Measurements from ENCODE around the gene COL28A1. TPM values are rescaled to one million over a fixed set of nuclear protein-coding genes. Genes with fewer than 3 reads are reported as not detected.

Gene COL28A1
- total and polyA plus RNA-seq, 2 experiments from 2014 or later: 0.31 to 0.70 TPM

DNA sequence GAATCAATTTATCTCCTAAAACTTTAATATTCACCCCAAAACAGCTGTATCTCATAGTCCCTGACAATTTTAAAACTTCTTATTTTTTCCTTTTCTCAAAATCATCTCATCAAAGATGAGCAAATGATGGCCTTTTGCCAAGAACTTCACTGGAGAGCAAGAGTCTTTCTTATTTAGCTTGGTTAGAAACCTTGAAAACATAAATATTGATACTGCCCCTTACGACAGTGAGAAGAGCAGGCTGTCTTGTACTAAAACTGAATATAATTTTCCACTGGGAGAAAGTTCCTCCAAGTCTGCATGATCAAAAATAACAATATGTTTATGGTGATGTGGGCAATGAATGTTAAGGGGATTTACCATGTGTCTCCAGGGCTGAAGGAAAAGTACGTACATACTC is 109.0 kb downstream of the COL28A1 start (continued):
- TF ChIP-seq ZNF462 (CRISPR knock-in tag; IDR thresholded peaks at IDR 0.05): no peak

GRCh38 chr7:7425321-7425720 is 110.4 kb downstream of the COL28A1 start:
- Mint-ChIP-seq H3K36me3 (ENCODE audit: low read depth) (no peaks in the 10 kb centered on the region), H3K27ac (no peak overlapping the region)

More at GRCh38 chr7:7425321-7425720, 110.4 kb downstream of the COL28A1 start:
- H3F3A ChIP-seq (replicated peaks; ENCODE audit: low read depth): no peaks in the 10 kb centered on the region
- H2AFZ ChIP-seq: 0 out of 2 replicates have a peak overlapping the region, but pooled peaks have one; percentile 33
- no peak overlapping the region for H3K4me3 ChIP-seq
- DNase-seq (ENCODE audit: low spot score): no peak
- TF ChIP-seq, protein P1, sequence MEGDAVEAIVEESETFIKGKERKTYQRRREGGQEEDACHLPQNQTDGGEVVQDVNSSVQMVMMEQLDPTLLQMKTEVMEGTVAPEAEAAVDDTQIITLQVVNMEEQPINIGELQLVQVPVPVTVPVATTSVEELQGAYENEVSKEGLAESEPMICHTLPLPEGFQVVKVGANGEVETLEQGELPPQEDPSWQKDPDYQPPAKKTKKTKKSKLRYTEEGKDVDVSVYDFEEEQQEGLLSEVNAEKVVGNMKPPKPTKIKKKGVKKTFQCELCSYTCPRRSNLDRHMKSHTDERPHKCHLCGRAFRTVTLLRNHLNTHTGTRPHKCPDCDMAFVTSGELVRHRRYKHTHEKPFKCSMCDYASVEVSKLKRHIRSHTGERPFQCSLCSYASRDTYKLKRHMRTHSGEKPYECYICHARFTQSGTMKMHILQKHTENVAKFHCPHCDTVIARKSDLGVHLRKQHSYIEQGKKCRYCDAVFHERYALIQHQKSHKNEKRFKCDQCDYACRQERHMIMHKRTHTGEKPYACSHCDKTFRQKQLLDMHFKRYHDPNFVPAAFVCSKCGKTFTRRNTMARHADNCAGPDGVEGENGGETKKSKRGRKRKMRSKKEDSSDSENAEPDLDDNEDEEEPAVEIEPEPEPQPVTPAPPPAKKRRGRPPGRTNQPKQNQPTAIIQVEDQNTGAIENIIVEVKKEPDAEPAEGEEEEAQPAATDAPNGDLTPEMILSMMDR (conservative IDR thresholded peaks at IDR 0.05; ENCODE audit: low read depth in 2 of 2): no peak
- no peak for TF ChIP-seq ZNF331 (CRISPR knock-in tag; IDR thresholded peaks at IDR 0.05; ENCODE audit: low read depth)
- no peak for TF ChIP-seq JUNB (IDR thresholded peaks at IDR 0.05; ENCODE audit: unreplicated experiment)
- H3K36me3 ChIP-seq (ENCODE audit: insufficient read depth): no peaks in the 10 kb centered on the region
- no peaks in the 10 kb centered on the region for H3K79me2 ChIP-seq (replicated peaks; ENCODE audit: insufficient read depth)
- H3K9me2 ChIP-seq (ENCODE audit: insufficient read depth): 0 out of 2 replicates have a peak, but pooled peaks cover 2% of the 10 kb centered on the region
- H4K20me1 ChIP-seq (replicated peaks; ENCODE audit: insufficient read depth): no peaks in the 10 kb centered on the region
- Mint-ChIP-seq H3K27me3 (ENCODE audit: insufficient read depth, low read depth, poor library complexity) (no peaks in the 10 kb centered on the region), H3K9me3 (no peaks in the 10 kb centered on the region), H3K4me3 (no peak overlapping the region), H3K4me1 (peaks cover 13% of the 10 kb centered on the region)
- no peak overlapping the region for H3K4me2 ChIP-seq
- no peaks in the 10 kb centered on the region for H3K27me3 ChIP-seq (ENCODE audit: insufficient read depth)
- H3K27ac ChIP-seq (ENCODE audit: low read depth): no peak overlapping the region
- no peak for ATAC-seq
- no peaks in the 10 kb centered on the region for H3K4me1 ChIP-seq (ENCODE audit: insufficient read depth)
